Renal pelvis (tissue), 4 donors: ENCODE measurements around the gene POT1. TPM values are rescaled to one million over a fixed set of nuclear protein-coding genes. Genes with fewer than 3 reads are reported as not detected.

Source experiments
- DNase-seq: peaks from one replicate; pipeline ENCODE4 v3.0.0-alpha.2; 2013
- polyA plus RNA-seq, 3 donors: library from polyadenylated mRNA; unstranded; fragments of 120-200 nt; gene quantifications; one replicate each; pipeline ENCODE4 v1.2.1, GENCODE V29; 2013; ENCODE audit not compliant: insufficient read length in 3 of 3

The POT1 gene
- polyA plus RNA-seq, 3 donors, result 39.5 to 41.2 (median 40.0) TPM

GRCh38 chr7:124919841-124920240 is 9.8 kb downstream of the POT1 start:
- no peak for DNase-seq

GRCh38 chr7:124918662-124919061 is 11.0 kb downstream of the POT1 start:
- DNase-seq, result no peak

GRCh38 chr7:124915242-124915641 is 14.4 kb downstream of the POT1 start:
- DNase-seq, result no peak

GRCh38 chr7:124914298-124914697 is 15.3 kb downstream of the POT1 start:
- DNase-seq, result no peak

GRCh38 chr7:124912972-124913371 is 16.7 kb downstream of the POT1 start:
- no peak for DNase-seq

GRCh38 chr7:124909808-124910207 is 19.8 kb downstream of the POT1 start:
- DNase-seq, result no peak

- DNase-seq, result no peak
Observed at GRCh38 chr7:124908259-124908658, 21.4 kb downstream of the POT1 start.

GRCh38 chr7:124907490-124907889 is 22.1 kb downstream of the POT1 start:
- DNase-seq, result no peak

GRCh38 chr7:124898531-124898930 is 31.1 kb downstream of the POT1 start:
- DNase-seq, result no peak

- DNase-seq, result no peak
Observed at GRCh38 chr7:124896001-124896400, 33.6 kb downstream of the POT1 start.

GRCh38 chr7:124893140-124893827 is 36.3 kb downstream of the POT1 start:
- no peak for DNase-seq

GRCh38 chr7:124887247-124887646 is 42.4 kb downstream of the POT1 start:
- no peak for DNase-seq

GRCh38 chr7:124881981-124882380 is 47.6 kb downstream of the POT1 start:
- no peak for DNase-seq

GRCh38 chr7:124879771-124880170 is 49.9 kb downstream of the POT1 start:
- DNase-seq, result no peak

- DNase-seq, result no peak
Observed at GRCh38 chr7:124879103-124879502, 50.5 kb downstream of the POT1 start.

- DNase-seq, result no peak
Observed at GRCh38 chr7:124874644-124875163, 54.9 kb downstream of the POT1 start.

GRCh38 chr7:124857672-124858235 is 71.9 kb downstream of the POT1 start:
- no peak for DNase-seq

GRCh38 chr7:124856299-124856888 is 73.2 kb downstream of the POT1 start:
- peak; percentile 17 for DNase-seq

GRCh38 chr7:124843336-124843735 is 86.3 kb downstream of the POT1 start:
- DNase-seq, result no peak

- DNase-seq, result no peak
Observed at GRCh38 chr7:124840435-124840834, 89.2 kb downstream of the POT1 start.

- DNase-seq, result no peak
Observed at GRCh38 chr7:124839687-124840086, 89.9 kb downstream of the POT1 start.

- no peak for DNase-seq
Observed at GRCh38 chr7:124836173-124836572, 93.5 kb downstream of the POT1 start.

GRCh38 chr7:124818807-124819206 is 110.8 kb downstream of the POT1 start:
- DNase-seq, result no peak
